Measurements from ENCODE around the gene ATAT1. TPM values are rescaled to one million over a fixed set of nuclear protein-coding genes. Genes with fewer than 3 reads are reported as not detected.

The ATAT1 gene
- total RNA-seq, 2 donors from 2014 or later = 11.3 to 13.1 TPM

DNA sequence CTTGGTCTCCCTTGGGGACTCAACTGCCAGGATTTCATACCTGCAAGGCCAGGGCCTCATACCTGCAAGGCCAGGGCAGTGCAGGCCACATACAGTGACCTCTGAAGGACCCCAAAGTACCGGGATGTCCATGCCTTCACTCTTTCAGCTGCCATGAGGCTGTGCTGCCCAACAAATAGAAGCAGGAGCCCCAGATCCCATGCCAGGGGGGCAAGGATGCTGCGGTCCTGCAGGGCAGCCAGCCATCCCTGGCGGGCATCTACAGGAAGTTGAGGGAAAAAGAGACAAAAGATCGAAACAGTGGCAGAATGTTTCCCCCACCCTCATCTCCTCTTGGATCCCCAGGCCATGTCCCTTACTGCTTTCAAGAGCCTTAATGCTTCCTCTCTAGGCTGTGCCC, 63.3 kb downstream of the ATAT1 start:
- DNase-seq (no peak), ATAC-seq (no peak)
- intact Hi-C loops (cut with DNase I, micrococcal nuclease) = no loop called here

GRCh38 chr6:30690403-30691207, 63.9 kb downstream of the ATAT1 start, which contains the start of gene NRM:
Gene NRM, minus strand, starts transcription at chr6:30690984. Its CDS starts 10 bp downstream, at chr6:30690974.
- ATAC-seq = peak; percentile 87
- intact Hi-C loops (cut with DNase I, micrococcal nuclease) = no loop called here
- DNase-seq = peak; percentile 91 to 92

- intact Hi-C loops (cut with DNase I, micrococcal nuclease) = no loop called here
- no peak for ATAC-seq
- DNase-seq = no peak
Measured at GRCh38 chr6:30691208-30691847, 64.7 kb downstream of the ATAT1 start.

Small RNA genes lying within 50 kb of the gene (microRNA-seq; reads per million reads assigned to microRNA genes)
- 42.1 to 128 reads per million in 2 donors for gene MIR877

Other genes with a start within 250 kb of the ATAT1 start
- 100 to 1,000 TPM; 332 to 370 TPM for gene HLA-E, start 137.4 kb upstream of the ATAT1 start, total RNA-seq
- 10 to 100 TPM; 42.6 to 43.8 TPM for gene GNL1, start 70.4 kb upstream of the ATAT1 start, total RNA-seq
- 1 to 10 TPM; 4.2 to 4.7 TPM for gene PRR3, start 69.6 kb upstream of the ATAT1 start, total RNA-seq
- 10 to 100 TPM; 41.7 to 52.0 TPM for gene ABCF1, start 55.4 kb upstream of the ATAT1 start, total RNA-seq
- 10 to 100 TPM; 73.6 to 74.8 TPM for gene PPP1R10, start 9.6 kb upstream of the ATAT1 start, total RNA-seq
- 10 to 100 TPM; 55.7 to 60.6 TPM for gene MRPS18B, start 9.0 kb upstream of the ATAT1 start, total RNA-seq
- gene C6orf136, start 20.3 kb downstream of the ATAT1 start, total RNA-seq = 100 to 1,000 TPM in 1 of 2 donors, 10 to 100 TPM in 1; 78.9 to 101 TPM
- gene DHX16, start 46.1 kb downstream of the ATAT1 start, total RNA-seq = 10 to 100 TPM; 27.8 to 34.8 TPM
- 10 to 100 TPM in 1 of 2 donors, 1 to 10 TPM in 1; 6.3 to 16.7 TPM for gene PPP1R18, start 59.8 kb downstream of the ATAT1 start, total RNA-seq
- gene NRM, start 64.1 kb downstream of the ATAT1 start, total RNA-seq = 1 to 10 TPM; 4.6 to 5.4 TPM
- gene MDC1, start 90.4 kb downstream of the ATAT1 start, total RNA-seq = 10 to 100 TPM; 11.1 to 16.3 TPM
- gene TUBB, start 93.5 kb downstream of the ATAT1 start, total RNA-seq = 100 to 1,000 TPM; 149 to 195 TPM
- 100 to 1,000 TPM; 130 to 137 TPM for gene FLOT1, start 115.8 kb downstream of the ATAT1 start, total RNA-seq
- gene IER3, start 117.7 kb downstream of the ATAT1 start, total RNA-seq = 100 to 1,000 TPM in 1 of 2 donors, 10 to 100 TPM in 1; 70.9 to 169 TPM

Data from left colon (tissue), 2 donors.